Measurements from ENCODE around the gene TBC1D3I.
"Not testable (repeated sequence)": the region's sequence is repeated elsewhere in the genome, so short reads cannot be mapped to it uniquely, and the experiment has no call there.

DNA sequence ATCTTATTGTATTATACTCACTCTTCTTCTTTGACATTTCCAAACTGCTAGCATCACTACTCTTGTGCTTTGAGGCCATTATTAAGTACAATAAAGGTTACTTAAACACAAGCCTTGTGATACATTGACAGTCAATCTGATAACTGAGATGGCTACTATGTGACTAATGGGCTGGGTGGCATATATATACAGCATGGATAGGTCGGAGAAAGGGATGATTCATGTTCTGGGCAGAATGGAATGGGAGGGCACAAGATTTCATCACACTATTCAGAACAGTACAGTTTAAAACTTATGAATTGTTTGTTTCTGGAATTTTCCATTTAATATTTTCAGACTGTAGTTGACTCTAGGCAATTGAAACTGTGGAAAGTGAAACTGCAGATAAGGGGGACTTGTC, 18.9 kb upstream of the TBC1D3I start:
- TF ChIP-seq, protein P1, sequence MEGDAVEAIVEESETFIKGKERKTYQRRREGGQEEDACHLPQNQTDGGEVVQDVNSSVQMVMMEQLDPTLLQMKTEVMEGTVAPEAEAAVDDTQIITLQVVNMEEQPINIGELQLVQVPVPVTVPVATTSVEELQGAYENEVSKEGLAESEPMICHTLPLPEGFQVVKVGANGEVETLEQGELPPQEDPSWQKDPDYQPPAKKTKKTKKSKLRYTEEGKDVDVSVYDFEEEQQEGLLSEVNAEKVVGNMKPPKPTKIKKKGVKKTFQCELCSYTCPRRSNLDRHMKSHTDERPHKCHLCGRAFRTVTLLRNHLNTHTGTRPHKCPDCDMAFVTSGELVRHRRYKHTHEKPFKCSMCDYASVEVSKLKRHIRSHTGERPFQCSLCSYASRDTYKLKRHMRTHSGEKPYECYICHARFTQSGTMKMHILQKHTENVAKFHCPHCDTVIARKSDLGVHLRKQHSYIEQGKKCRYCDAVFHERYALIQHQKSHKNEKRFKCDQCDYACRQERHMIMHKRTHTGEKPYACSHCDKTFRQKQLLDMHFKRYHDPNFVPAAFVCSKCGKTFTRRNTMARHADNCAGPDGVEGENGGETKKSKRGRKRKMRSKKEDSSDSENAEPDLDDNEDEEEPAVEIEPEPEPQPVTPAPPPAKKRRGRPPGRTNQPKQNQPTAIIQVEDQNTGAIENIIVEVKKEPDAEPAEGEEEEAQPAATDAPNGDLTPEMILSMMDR (IDR thresholded peaks at IDR 0.05) = not testable (repeated sequence)
- TF ChIP-seq POLR2A (IDR thresholded peaks at IDR 0.05; ENCODE audit: low read depth) = not testable (repeated sequence)

Data from esophagus muscularis mucosa (tissue), 3 donors.